Measurements from ENCODE around the gene RNU1-4.
"Not testable (repeated sequence)": the region's sequence is repeated elsewhere in the genome, so short reads cannot be mapped to it uniquely, and the experiment has no call there.

GRCh38 chr1:16757574-16757973 is 17.3 kb downstream of the RNU1-4 start:
- TF ChIP-seq POLR2AphosphoS5 (IDR thresholded peaks at IDR 0.05; ENCODE audit: low read depth, low read length); POLR2A (IDR thresholded peaks at IDR 0.05; ENCODE audit: low read depth, low read length); TAF1 (IDR thresholded peaks at IDR 0.05; ENCODE audit: borderline replicate concordance, low read depth, low read length): not testable (repeated sequence)
